Esophagus muscularis mucosa (tissue), 4 donors: ENCODE measurements around the gene YY1. TPM values are rescaled to one million over a fixed set of nuclear protein-coding genes. Genes with fewer than 3 reads are reported as not detected.

Experiments used
- DNase-seq: peaks from one replicate; pipeline ENCODE4 v3.0.0-alpha.2; 2017; ENCODE audit errors: extremely low spot score
- H3K27ac ChIP-seq, 4 donors: fragments of 200-600 bp; sonication (generic); replicated peaks in 1 of 4; 1 replicate in 3 of 4; 2 replicates in 1 of 4; pipeline ENCODE4 v1.5.1; 2016 to 2019; ENCODE audit warnings: mild to moderate bottlenecking in 1 of 4
- H3K27me3 ChIP-seq, 4 donors: fragments of 200-600 bp; sonication (generic); one replicate each; pipeline versions ENCODE4 v1.5.1 to v1.6.0; 2016 to 2019
- H3K36me3 ChIP-seq, 4 donors: fragments of 200-600 bp; sonication (generic); one replicate each; pipeline ENCODE4 v1.5.1; 2016 to 2019
- H3K4me1 ChIP-seq, 4 donors: fragments of 200-600 bp; sonication (generic); one replicate each; pipeline ENCODE4 v1.5.1; 2016 to 2019
- H3K4me3 ChIP-seq, 4 donors: fragments of 200-600 bp; sonication (generic); 1 replicate in 2 of 4; 2 replicates in 2 of 4; pipeline ENCODE4 v1.5.1; 2016 to 2019; ENCODE audit warnings: mild to moderate bottlenecking in 4 of 4, moderate library complexity in 1 of 4
- H3K9me3 ChIP-seq, 4 donors: fragments of 200-600 bp; sonication (generic); 1 replicate in 3 of 4; 2 replicates in 1 of 4; pipeline ENCODE4 v1.5.1; 2016 to 2019
- EP300 ChIP-seq: sonication (generic); formaldehyde crosslinking; IDR thresholded peaks from one replicate; pipeline ENCODE4 v1.6.1; 2017; ENCODE audit warnings: antibody characterized with exemption
- POLR2A ChIP-seq: fragments of 450-650 bp; IDR thresholded peaks from one replicate; pipeline ENCODE4 v1.6.1; 2017; ENCODE audit warnings: antibody characterized with exemption, moderate library complexity, mild to moderate bottlenecking, low read depth
- POLR2AphosphoS5 ChIP-seq, 2 donors: sonication (generic); formaldehyde crosslinking; IDR thresholded peaks; one replicate each; pipeline ENCODE4 v1.6.1; 2017; ENCODE audit warnings: antibody characterized with exemption in 2 of 2
- WGBS: methylation state at CpG from one replicate; pipeline ENCODE4 v1.1.5; 2018; 5-methylcytosine and 5-hydroxymethylcytosine counted together
- intact Hi-C: fragments of 100-400 bp; cut with DNase I; formaldehyde crosslinking; loops from one replicate; pipeline ENCODE4 v1.15.1; 2023
- total RNA-seq, 4 donors: library from RNA; depleted of rRNA; stranded (reverse); fragments of >200 nt; gene quantifications; one replicate each; pipeline versions ENCODE4 v1.1.0 to v1.2.1, GENCODE V29; 2016
- TF ChIP-seq, protein P1 (sequence below), 3 experiments: fragments of 200-600 bp in 2 of 3; fragments of 450-650 bp in 1 of 3; sonication (generic) in 2 of 3; IDR thresholded peaks; one replicate each; pipeline ENCODE4 v1.5.1; 2017 to 2019; ENCODE audit warnings: antibody characterized with exemption in 3 of 3, mild to moderate bottlenecking in 2 of 3, moderate library complexity in 1 of 3

The YY1 gene
- total RNA-seq, 4 donors from 2014 or later: 54.8 to 83.4 (median 62.7) TPM

DNA sequence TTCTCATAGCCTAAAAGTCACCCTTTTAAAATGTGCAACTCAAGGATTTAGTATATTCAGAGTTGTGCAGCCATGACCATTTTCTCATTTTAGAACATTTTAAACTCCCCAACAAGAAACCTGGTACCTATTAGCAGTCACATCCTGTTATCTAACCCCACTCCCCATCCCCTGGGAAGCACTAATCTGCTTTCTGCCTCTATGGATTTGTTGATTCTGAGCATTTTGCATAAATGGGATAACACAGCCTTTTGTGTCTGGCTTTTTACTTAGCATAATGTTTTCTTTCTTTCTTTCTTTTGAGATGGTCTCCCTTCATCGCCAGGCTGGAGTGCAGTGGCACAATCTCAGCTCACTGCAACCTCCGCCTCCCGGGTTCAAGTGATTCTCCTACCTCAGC is 38.6 kb upstream of the YY1 start:
- DNase-seq: no peak
- no peak overlapping the region for H3K27ac ChIP-seq
- TF ChIP-seq, protein P1, sequence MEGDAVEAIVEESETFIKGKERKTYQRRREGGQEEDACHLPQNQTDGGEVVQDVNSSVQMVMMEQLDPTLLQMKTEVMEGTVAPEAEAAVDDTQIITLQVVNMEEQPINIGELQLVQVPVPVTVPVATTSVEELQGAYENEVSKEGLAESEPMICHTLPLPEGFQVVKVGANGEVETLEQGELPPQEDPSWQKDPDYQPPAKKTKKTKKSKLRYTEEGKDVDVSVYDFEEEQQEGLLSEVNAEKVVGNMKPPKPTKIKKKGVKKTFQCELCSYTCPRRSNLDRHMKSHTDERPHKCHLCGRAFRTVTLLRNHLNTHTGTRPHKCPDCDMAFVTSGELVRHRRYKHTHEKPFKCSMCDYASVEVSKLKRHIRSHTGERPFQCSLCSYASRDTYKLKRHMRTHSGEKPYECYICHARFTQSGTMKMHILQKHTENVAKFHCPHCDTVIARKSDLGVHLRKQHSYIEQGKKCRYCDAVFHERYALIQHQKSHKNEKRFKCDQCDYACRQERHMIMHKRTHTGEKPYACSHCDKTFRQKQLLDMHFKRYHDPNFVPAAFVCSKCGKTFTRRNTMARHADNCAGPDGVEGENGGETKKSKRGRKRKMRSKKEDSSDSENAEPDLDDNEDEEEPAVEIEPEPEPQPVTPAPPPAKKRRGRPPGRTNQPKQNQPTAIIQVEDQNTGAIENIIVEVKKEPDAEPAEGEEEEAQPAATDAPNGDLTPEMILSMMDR (IDR thresholded peaks at IDR 0.05): no peak
- TF ChIP-seq POLR2AphosphoS5 (IDR thresholded peaks at IDR 0.05) (no peak), EP300 (no peak), POLR2A (no peak)
- no peak overlapping the region for H3K4me3 ChIP-seq
- peaks cover 0 to 11% (median 7%) of the 10 kb centered on the region in 4 donors for H3K4me1 ChIP-seq
- H3K36me3 ChIP-seq: no peaks in the 10 kb centered on the region
- H3K27me3 ChIP-seq: no peaks in the 10 kb centered on the region
- H3K9me3 ChIP-seq: no peaks in the 10 kb centered on the region
- intact Hi-C loops: no loop called here
- WGBS: 92% methylated on average over 3 of the region's 3 CpGs

DNA sequence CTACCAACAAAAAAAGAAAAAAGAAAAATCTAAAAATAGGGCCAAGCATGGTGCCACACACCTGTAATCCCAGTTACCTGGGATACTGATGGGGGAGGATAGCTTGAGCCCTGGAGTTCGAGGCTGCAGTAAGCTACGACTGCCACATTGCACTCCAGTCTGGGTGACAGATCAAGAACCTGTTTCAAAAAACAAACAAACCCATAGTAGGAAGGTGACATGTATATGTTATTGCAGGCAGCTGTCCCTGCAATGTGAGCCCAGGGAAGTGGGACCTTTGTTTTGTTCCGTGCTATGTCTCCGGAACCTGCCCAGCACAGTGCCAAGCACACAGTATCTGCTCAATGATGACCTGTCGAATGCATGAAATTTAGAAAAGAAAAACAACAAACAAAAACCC is 37.2 kb upstream of the YY1 start:
- DNase-seq: no peak
- Histone ChIP-seq H3K9me3 (no peaks in the 10 kb centered on the region), H3K4me3 (no peak overlapping the region), H3K36me3 (no peaks in the 10 kb centered on the region), H3K27ac (no peak overlapping the region), H3K4me1 (peaks cover 0 to 11% (median 7%) of the 10 kb centered on the region in 4 donors), H3K27me3 (no peaks in the 10 kb centered on the region)
- WGBS: 91% methylated on average over 5 of the region's 5 CpGs
- TF ChIP-seq POLR2A (no peak), POLR2AphosphoS5 (IDR thresholded peaks at IDR 0.05) (no peak), EP300 (no peak)
- TF ChIP-seq, protein P1 (IDR thresholded peaks at IDR 0.05): no peak
- intact Hi-C loops: no loop called here

DNA sequence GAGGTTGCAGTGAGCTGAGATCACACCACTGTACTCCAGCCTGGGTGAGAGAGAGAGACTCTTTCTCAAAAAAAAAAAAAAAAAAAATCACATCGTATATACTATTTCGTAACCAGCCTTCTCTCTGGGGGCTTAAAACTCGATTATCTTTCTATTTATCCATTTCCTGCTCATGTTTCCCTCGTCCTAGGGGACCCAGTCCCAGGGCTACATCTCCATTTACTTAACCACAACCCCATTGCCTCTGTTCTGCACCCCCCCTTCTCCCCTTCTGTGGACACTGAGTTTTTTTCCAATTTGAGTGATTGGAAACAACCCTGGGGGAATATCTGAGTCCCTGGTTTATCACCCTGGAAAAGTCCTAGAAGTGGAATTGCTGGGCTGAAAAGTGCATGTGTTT is 36.2 kb upstream of the YY1 start:
- Histone ChIP-seq H3K27ac (no peak overlapping the region), H3K4me1 (peaks cover 0 to 11% (median 7%) of the 10 kb centered on the region in 4 donors), H3K9me3 (no peaks in the 10 kb centered on the region), H3K4me3 (no peak overlapping the region), H3K36me3 (no peaks in the 10 kb centered on the region), H3K27me3 (no peaks in the 10 kb centered on the region)
- 58% methylated on average over 4 of the region's 4 CpGs for WGBS
- TF ChIP-seq, protein P1 (IDR thresholded peaks at IDR 0.05): no peak
- TF ChIP-seq EP300 (no peak), POLR2AphosphoS5 (IDR thresholded peaks at IDR 0.05) (no peak), POLR2A (no peak)
- no peak for DNase-seq
- intact Hi-C loops: no loop called here

DNA sequence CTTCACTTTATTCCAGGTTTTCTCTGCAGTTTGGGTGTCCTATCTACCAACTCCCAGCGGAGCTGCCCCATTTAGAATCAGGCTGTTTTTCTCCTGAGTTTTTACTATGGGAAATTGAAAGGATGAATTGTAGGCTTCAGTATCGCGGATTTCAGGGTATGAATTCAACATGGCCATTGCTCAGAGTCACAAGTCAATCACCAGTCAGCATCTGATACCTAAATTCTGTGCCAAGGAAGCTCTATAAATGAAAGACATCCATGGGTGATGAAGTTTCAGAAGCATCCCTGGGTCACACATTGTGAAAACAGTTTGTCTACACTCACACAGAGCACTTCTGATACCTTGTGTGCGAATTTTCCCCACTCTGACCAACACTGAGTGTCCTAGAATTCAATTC is 35.8 kb upstream of the YY1 start:
- Histone ChIP-seq H3K4me3 (no peak overlapping the region), H3K27ac (no peak overlapping the region), H3K27me3 (no peaks in the 10 kb centered on the region), H3K36me3 (no peaks in the 10 kb centered on the region), H3K9me3 (no peaks in the 10 kb centered on the region), H3K4me1 (peaks cover 0 to 11% (median 7%) of the 10 kb centered on the region in 4 donors)
- WGBS: 94% methylated on average over 4 of the region's 4 CpGs
- TF ChIP-seq POLR2A: no peak
- no peak for TF ChIP-seq EP300
- TF ChIP-seq POLR2AphosphoS5 (IDR thresholded peaks at IDR 0.05): no peak
- TF ChIP-seq, protein P1 (IDR thresholded peaks at IDR 0.05): no peak
- DNase-seq: no peak
- intact Hi-C loops: no loop called here
